GM19043 (cell line): ENCODE measurements around the gene PWWP2B.
"Not testable (repeated sequence)": the region's sequence is repeated elsewhere in the genome, so short reads cannot be mapped to it uniquely, and the experiment has no call there.

Experiments used
- ATAC-seq: cut with Tn5 transposase; IDR thresholded peaks from one replicate; pipeline ENCODE4 v1.9.1; 2021; ENCODE audit warnings: low read depth; ENCODE audit not compliant: unreplicated experiment

Gene PWWP2B

DNA sequence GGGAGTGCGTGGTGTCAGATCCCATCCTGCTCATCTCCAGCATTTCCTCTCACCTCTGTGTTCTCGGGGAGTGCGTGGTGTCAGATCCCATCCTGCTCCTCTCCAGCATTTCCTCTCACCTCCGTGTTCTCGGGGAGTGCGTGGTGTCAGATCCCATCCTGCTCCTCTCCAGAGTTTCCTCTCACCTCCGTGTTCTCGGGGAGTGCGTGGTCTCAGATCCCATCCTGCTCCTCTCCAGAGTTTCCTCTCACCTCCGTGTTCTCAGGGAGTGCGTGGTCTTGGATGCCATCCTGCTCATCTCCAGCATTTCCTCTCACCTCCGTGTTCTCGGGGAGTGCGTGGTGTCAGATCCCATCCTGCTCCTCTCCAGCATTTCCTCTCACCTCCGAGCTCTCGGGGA is 18.0 kb upstream of the PWWP2B start:
- ATAC-seq: not testable (repeated sequence)

GRCh38 chr10:132380986-132381385 is 16.0 kb upstream of the PWWP2B start:
- not testable (repeated sequence) for ATAC-seq

DNA sequence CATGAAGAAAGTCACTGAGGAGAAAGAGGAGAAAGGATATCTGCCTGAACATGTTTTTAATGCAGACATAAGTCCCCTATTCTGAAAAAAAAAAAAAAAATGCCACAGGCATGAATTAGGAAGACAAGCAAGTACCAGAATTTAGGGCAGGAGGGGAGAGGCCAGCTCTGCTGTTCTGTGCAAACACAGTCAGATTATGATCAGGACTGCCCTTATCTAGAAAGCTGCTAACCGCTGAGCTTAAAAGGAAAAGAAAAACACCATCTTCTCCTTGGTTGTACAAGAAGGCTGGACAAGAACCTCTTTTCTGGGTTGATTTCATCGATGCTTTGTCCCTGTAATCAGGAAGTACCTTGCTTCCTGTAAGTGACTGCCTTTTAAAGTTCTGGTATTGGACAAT is 15.3 kb upstream of the PWWP2B start:
- ATAC-seq: no peak

DNA sequence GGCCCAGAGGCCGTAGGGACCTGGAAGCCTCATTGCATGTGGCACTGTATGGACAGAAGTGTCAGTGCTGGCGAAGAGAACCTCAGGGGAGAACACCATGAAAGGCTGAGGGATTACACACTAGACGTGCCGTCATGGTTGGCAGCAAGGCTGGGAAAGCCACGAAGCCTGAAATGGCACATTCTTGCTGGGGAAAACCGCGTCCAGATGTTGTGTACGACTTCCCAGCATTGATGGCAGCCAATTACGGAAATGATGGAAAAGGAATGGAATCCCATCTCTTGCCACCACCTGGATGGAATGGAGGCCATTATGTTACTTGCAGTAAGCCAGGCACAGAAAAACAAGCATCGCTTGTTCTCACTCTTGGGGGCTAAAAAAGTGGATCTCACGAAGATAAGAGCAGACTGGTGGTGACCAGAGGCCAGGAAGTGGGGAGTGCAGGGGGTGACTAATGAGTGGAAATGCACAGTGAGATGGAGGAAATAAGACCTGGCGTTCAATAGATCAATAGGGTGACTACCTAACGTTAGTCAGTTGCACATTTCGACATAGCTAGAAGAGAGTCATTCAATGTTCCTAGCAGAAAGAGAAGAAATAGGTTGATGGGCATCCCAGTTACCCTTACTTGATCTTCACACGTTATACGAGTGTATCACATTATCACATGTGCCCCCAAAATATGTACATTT is 14.6 kb upstream of the PWWP2B start:
- no peak for ATAC-seq

GRCh38 chr10:132383101-132383500 is 13.9 kb upstream of the PWWP2B start:
- no peak for ATAC-seq

DNA sequence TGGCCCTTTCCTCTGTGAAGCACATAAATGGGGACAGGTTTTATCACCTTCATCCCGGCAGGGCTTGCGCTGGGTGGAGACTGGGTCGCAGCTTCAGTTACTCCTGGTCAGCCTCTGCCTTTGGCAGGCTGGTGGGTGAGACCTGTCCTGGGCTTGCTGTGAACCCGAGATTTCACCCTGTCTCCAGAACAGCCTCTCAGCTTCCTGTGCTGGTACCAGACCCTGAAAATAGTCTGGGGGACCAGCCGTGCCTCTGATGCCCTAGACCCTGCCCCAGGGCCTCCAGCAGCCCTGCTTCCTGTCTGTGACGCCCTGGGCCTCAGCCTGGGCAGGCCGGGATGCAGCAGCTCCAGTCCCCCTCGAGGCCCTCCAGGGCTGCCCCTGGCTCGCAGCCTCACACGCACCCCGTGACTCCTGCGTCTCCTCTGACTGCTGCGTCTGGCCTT is 13.2 kb upstream of the PWWP2B start:
- ATAC-seq: no peak

- no peak for ATAC-seq
Observed at GRCh38 chr10:132384618-132385388, 12.2 kb upstream of the PWWP2B start.

DNA sequence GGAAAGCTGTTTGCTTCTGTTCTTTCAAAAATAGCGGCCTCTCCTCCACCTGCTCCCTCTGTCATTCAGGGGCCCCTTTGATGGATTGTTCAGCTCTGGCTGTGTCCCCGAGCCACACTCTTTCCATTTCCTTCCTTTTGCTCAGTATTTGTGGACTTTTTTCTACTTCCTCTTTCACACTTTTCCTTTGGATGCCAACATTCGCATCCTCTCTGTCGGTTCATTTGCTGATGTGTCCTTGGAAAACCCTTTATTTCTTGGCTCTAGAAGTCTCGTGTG is 11.7 kb upstream of the PWWP2B start:
- no peak for ATAC-seq

DNA sequence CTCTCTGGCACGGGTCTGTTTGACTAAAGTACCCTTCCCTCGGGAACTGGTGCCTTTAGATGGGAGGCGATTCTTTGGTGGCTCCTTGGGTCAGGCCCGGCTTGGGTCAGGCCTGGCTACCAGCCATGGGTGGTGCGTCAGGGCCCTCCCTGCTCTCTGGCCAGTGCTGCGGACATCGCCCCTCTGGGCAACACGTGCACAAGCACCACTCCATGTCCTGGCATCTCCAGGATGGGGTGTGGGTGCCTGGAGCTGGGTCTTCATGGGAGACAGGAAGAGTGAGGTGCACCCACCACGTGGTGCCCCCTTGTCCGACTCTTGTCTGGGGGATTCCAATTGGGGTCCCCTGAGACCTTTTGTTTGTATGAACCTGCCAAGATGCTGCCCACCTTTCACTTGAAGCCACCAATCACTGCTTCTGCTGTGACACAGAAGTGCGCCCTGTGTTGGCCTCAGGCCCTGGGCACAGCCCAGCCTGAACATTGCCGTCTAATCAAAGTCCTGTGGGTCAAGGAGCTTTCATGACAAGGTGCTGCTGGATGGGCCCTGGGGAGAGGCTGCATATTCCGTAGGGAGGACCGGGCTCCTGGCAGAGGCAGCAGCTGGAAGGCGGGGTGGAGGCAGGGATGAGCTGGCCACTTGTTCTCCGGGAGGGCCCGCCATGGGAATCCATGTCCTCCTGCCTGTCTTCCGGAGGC is 11.1 kb upstream of the PWWP2B start:
- no peak for ATAC-seq

- no peak for ATAC-seq
Observed at GRCh38 chr10:132386419-132386831, 10.6 kb upstream of the PWWP2B start.

GRCh38 chr10:132386896-132387295 is 10.1 kb upstream of the PWWP2B start:
- not testable (repeated sequence) for ATAC-seq

GRCh38 chr10:132387764-132388210 is 9.2 kb upstream of the PWWP2B start:
- ATAC-seq: peak; percentile 76

GRCh38 chr10:132388891-132389432 is 8.0 kb upstream of the PWWP2B start:
- no peak for ATAC-seq

- ATAC-seq: no peak
Observed at GRCh38 chr10:132389433-132390169, 7.4 kb upstream of the PWWP2B start.

DNA sequence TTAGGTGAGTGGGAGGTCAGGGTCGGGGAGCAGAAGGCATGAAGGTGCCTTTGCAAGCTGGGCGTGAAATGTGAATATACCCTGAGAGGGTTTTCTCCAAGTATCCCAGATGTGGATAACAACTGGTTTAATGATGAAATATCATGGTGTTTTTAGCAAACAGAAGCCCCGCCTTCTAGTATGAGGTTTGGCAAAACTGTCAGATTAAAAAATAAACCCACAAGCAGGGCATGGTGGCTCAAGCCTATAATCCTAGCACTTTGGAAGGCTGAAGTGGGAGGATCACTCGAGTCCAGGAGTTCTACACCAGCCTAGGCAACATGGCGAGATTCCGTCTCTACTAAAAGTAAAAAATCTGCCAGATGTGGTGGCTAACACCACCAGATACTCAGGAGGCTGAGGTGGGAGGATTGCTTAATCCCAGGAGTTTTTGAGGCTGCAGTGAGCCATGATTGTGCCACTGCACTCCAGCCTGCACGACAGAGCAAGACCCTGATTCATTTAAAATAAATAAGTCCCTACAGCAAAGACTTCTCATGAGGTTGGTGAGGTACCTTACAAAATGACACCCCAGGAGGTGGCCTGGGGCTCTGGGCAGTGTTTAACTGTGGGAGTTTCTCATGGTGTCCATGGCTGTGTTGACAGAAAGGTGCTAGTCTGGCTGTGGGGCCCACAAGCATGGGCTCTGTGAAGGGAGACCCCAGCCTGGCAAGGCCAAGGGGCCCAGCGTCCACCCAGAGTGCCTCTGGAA is 6.7 kb upstream of the PWWP2B start:
- no peak for ATAC-seq

- no peak for ATAC-seq
Observed at GRCh38 chr10:132390921-132391675, 5.9 kb upstream of the PWWP2B start.

GRCh38 chr10:132391676-132392020 is 5.4 kb upstream of the PWWP2B start:
- ATAC-seq: no peak

DNA sequence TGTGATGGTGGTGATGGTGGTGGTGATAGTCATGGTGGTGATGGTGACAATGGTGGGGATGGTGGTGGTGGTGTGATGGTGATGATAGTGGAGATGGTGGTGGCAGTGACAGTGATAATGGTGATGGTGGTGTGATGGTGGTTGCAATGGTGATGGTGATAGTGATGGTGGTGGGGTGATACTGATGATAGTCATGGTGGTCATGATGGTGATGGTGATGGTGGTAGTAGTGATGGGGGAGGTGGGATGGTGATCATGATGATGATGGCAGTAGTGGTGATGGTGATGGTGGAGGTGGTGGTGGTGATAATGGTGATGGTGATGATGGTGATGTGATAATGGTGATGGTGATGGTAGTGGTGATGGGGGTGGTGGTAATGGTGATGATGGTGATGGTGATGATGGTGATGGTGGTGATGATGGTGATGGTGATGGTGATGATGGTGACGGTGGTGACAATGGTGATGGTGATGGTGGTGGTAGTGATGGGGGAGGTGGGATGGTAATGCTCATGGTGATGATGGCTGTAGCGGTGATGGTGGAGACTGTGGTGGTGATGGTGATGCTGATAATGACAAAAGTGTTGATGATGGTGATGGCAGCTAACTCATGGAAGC is 4.7 kb upstream of the PWWP2B start:
- ATAC-seq: no peak
